GM18867 (cell line): ENCODE measurements around the gene MAP1LC3B.

ENCODE experiments used
- ATAC-seq: cut with Tn5 transposase; IDR thresholded peaks from one replicate; pipeline ENCODE4 v1.9.1; 2021; ENCODE audit warnings: mild to moderate bottlenecking, moderate library complexity; ENCODE audit not compliant: unreplicated experiment

The MAP1LC3B gene

GRCh38 chr16:87425941-87426340 lies 33.8 kb downstream of the MAP1LC3B start:
- no peak for ATAC-seq

GRCh38 chr16:87426423-87427215 lies 34.5 kb downstream of the MAP1LC3B start:
- no peak for ATAC-seq

- ATAC-seq: no peak
Observed at GRCh38 chr16:87431926-87432325, 39.8 kb downstream of the MAP1LC3B start.

GRCh38 chr16:87432330-87432915 lies 40.3 kb downstream of the MAP1LC3B start:
- no peak for ATAC-seq

GRCh38 chr16:87434146-87434667 lies 42.1 kb downstream of the MAP1LC3B start:
- ATAC-seq: no peak

GRCh38 chr16:87435372-87436224 lies 43.5 kb downstream of the MAP1LC3B start:
- ATAC-seq: no peak

- no peak for ATAC-seq
Observed at GRCh38 chr16:87436225-87437172, 44.4 kb downstream of the MAP1LC3B start.

- ATAC-seq: no peak
Observed at GRCh38 chr16:87437327-87437726, 45.2 kb downstream of the MAP1LC3B start.

- no peak for ATAC-seq
Observed at GRCh38 chr16:87437911-87438610, 45.9 kb downstream of the MAP1LC3B start.

GRCh38 chr16:87438611-87438985 lies 46.5 kb downstream of the MAP1LC3B start:
- ATAC-seq: no peak

- ATAC-seq: no peak
Observed at GRCh38 chr16:87439926-87440325, 47.8 kb downstream of the MAP1LC3B start.

- ATAC-seq: no peak
Observed at GRCh38 chr16:87441886-87442580, 49.9 kb downstream of the MAP1LC3B start.

- no peak for ATAC-seq
Observed at GRCh38 chr16:87442581-87442966, 50.4 kb downstream of the MAP1LC3B start.

GRCh38 chr16:87443016-87443415 lies 50.9 kb downstream of the MAP1LC3B start:
- ATAC-seq: no peak

- ATAC-seq: no peak
Observed at GRCh38 chr16:87443964-87444363, 51.8 kb downstream of the MAP1LC3B start.

- ATAC-seq: no peak
Observed at GRCh38 chr16:87445486-87445885, 53.4 kb downstream of the MAP1LC3B start.

- ATAC-seq: no peak
Observed at GRCh38 chr16:87446479-87446878, 54.3 kb downstream of the MAP1LC3B start.

GRCh38 chr16:87447323-87447722 lies 55.2 kb downstream of the MAP1LC3B start:
- ATAC-seq: no peak

- ATAC-seq: no peak
Observed at GRCh38 chr16:87448866-87449265, 56.7 kb downstream of the MAP1LC3B start.
